A549 treated with DMSO at 1 μM for 4 hours (cell line): Measurements from ENCODE around the gene CD38. TPM values are rescaled to one million over a fixed set of nuclear protein-coding genes. Genes with fewer than 3 reads are reported as not detected.

Experiments
- total RNA-seq: library from RNA; stranded (reverse); fragments of 200-300 nt; extraction: Qiagen RNA extraction; gene quantifications from 5 replicates; pipeline ENCODE4 v1.2.3, GENCODE V29; 2022; ENCODE audit warnings: low read depth

The CD38 gene
- 8.4 to 12.4 TPM (median 9.5 TPM) in 5 replicates for total RNA-seq

DNA sequence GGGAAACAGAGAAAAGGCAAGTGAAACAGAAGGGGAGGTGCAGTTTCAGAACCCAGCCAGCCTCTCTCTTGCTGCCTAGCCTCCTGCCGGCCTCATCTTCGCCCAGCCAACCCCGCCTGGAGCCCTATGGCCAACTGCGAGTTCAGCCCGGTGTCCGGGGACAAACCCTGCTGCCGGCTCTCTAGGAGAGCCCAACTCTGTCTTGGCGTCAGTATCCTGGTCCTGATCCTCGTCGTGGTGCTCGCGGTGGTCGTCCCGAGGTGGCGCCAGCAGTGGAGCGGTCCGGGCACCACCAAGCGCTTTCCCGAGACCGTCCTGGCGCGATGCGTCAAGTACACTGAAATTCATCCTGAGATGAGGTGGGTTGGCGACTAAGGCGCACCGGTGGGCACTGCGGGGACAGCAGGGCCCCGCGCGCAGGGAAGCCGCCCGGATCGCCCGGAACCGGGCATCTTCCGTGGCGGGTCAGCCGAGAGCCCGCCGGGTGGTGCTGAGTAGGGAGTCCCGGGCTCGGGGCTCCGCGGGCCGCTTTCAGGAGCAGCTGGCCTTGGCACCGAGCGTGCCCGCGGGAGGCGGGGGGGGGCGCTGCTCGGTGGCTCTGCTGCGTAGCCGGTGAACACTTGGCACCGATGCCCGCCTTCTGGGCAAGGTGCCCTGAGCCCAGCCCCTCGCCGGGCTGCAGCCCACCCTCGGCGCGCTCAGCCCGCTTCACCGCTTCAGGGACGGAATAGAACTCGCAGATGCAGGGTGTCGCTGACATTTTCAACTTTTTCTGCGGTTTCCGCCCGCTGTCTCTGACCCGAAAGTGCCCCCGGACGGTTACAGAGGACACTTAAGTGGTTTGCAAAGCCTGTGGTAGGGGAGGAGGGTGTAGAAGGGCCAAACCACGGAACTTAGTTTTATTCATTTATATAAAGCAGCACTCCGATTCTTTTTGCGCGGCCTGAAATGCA lies at the start of gene CD38:
Gene CD38 (plus strand): TSS at position 40 of the 953 bp plus-strand sequence. CDS start 87 bp downstream, at position 127.

Other genes starting within 250 kb of the CD38 start
- 32.0 to 40.2 TPM (median 32.6 TPM) in 5 replicates for gene FBXL5, start 123.0 kb upstream of the CD38 start, total RNA-seq
- 30.7 to 39.5 TPM (median 34.0 TPM) in 5 replicates for gene FAM200B, start 96.5 kb upstream of the CD38 start, total RNA-seq
- 17.6 to 21.6 TPM (median 18.5 TPM) in 5 replicates for gene BST1, start 75.3 kb upstream of the CD38 start, total RNA-seq
- gene FGFBP1, start 160.4 kb downstream of the CD38 start, total RNA-seq, result 2.7 to 4.3 TPM (median 4.0 TPM) in 5 replicates
- gene FGFBP2, start 184.8 kb downstream of the CD38 start, total RNA-seq, result not detected in 5 replicates